ENCODE results near the gene GSTM5.

GSTM5 gene

DNA sequence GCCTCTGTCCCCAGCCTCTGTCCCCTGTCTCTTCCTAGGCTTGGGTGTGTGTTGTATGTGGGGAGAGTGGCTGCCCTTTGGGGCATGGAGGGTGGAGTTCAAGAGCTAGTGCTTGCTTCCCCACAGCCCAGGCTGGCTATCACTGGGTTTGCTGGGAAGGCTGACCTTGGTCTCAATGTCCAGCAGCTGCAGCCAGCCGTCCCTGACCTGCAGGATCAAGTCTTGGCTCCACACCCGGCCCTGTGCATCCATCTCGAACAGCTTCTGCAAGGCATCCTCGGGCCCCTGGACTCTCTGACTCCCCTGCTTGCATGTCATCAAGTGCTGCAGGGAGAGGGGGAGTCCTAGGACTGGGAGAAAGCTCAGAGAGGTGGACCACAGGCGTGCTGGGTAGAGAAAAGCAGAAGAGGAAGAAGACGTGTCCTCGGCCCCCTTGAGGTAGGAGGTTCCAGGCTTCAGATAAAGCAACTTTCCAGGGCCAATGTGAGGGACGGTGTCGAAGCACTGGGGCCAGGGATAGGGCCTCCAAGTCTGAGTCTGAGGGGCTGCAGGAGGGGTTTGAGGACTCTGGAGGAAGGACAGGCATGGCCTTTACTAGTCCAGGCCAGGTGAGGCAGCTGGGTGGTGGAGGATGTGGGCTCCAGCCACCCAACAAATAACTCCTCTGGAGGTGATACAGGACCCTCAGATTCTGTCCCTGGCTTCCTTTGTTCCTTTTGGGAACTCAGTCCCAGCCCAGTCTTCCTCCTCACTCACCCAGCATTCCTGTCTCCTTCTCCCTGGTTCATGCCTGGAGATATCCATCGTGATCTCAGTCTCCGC, 47.7 kb downstream of the GSTM5 start:
- TF ChIP-seq, protein P1, sequence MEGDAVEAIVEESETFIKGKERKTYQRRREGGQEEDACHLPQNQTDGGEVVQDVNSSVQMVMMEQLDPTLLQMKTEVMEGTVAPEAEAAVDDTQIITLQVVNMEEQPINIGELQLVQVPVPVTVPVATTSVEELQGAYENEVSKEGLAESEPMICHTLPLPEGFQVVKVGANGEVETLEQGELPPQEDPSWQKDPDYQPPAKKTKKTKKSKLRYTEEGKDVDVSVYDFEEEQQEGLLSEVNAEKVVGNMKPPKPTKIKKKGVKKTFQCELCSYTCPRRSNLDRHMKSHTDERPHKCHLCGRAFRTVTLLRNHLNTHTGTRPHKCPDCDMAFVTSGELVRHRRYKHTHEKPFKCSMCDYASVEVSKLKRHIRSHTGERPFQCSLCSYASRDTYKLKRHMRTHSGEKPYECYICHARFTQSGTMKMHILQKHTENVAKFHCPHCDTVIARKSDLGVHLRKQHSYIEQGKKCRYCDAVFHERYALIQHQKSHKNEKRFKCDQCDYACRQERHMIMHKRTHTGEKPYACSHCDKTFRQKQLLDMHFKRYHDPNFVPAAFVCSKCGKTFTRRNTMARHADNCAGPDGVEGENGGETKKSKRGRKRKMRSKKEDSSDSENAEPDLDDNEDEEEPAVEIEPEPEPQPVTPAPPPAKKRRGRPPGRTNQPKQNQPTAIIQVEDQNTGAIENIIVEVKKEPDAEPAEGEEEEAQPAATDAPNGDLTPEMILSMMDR (IDR thresholded peaks at IDR 0.05; ENCODE audit: insufficient read depth, low read length) = no peak
- no peak for TF ChIP-seq POLR2AphosphoS5 (IDR thresholded peaks at IDR 0.05; ENCODE audit: low read depth)
- no peak for TF ChIP-seq GABPA (IDR thresholded peaks at IDR 0.05; ENCODE audit: low read depth)
- peak; percentile 74; the same call in 1 of the 2 replicates for TF ChIP-seq SPI1 (IDR thresholded peaks at IDR 0.05; ENCODE audit: borderline replicate concordance, low read depth)
- TF ChIP-seq, protein P2, sequence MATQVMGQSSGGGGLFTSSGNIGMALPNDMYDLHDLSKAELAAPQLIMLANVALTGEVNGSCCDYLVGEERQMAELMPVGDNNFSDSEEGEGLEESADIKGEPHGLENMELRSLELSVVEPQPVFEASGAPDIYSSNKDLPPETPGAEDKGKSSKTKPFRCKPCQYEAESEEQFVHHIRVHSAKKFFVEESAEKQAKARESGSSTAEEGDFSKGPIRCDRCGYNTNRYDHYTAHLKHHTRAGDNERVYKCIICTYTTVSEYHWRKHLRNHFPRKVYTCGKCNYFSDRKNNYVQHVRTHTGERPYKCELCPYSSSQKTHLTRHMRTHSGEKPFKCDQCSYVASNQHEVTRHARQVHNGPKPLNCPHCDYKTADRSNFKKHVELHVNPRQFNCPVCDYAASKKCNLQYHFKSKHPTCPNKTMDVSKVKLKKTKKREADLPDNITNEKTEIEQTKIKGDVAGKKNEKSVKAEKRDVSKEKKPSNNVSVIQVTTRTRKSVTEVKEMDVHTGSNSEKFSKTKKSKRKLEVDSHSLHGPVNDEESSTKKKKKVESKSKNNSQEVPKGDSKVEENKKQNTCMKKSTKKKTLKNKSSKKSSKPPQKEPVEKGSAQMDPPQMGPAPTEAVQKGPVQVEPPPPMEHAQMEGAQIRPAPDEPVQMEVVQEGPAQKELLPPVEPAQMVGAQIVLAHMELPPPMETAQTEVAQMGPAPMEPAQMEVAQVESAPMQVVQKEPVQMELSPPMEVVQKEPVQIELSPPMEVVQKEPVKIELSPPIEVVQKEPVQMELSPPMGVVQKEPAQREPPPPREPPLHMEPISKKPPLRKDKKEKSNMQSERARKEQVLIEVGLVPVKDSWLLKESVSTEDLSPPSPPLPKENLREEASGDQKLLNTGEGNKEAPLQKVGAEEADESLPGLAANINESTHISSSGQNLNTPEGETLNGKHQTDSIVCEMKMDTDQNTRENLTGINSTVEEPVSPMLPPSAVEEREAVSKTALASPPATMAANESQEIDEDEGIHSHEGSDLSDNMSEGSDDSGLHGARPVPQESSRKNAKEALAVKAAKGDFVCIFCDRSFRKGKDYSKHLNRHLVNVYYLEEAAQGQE (IDR thresholded peaks at IDR 0.05; ENCODE audit: insufficient replicate concordance, low read depth) = no peak
- no peak overlapping the region for H3K4me3 ChIP-seq (replicated peaks; ENCODE audit: insufficient read depth, low read length)
- H3K27ac ChIP-seq (replicated peaks) = no peak overlapping the region
- H3K27me3 ChIP-seq (ENCODE audit: insufficient read depth, poor library complexity, severe bottlenecking) = no peaks in the 10 kb centered on the region
- DNase-seq (ENCODE audit: low read depth in 1 of 2, low spot score in 1 of 2) = peak in 1 of 2 experiments; percentile 59

DNA sequence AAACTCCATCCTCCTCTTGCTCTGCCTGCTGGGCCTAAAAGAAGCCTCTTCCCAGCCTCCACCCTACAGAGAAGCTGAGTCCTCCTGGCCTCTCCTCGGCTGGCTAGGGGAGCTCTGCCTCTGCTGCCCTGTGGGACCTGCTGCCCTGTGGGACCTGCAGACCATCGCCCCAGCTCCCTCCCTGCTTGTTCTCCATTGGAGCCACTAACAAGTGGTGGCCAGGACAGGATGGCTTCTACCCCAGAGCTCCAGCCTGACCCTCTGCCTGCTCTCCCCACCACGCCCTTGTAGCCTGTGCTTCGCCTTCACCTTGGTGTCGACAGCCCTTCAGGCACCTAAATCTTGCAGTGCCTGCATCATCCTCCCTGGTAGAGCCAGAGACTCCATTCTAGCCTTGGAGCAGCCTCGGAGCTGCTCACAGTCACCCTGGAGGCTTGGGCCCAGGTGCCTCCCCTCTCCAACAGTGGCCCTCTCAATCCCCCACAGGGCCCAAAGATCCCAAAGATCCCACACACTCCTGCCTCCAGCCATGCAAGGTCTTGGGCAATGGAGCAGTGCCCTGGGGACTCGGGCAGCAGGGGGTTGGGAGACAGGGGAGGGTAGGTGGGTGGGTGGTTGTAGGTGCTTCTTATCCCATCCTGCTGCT, 48.7 kb downstream of the GSTM5 start:
- Histone ChIP-seq H3K27me3 (ENCODE audit: insufficient read depth, poor library complexity, severe bottlenecking) (no peaks in the 10 kb centered on the region), H3K4me3 (replicated peaks; ENCODE audit: insufficient read depth, low read length) (no peak overlapping the region), H3K27ac (replicated peaks) (no peak overlapping the region)
- TF ChIP-seq SPI1 (IDR thresholded peaks at IDR 0.05; ENCODE audit: borderline replicate concordance, low read depth) = no peak
- TF ChIP-seq, protein P1 (IDR thresholded peaks at IDR 0.05; ENCODE audit: insufficient read depth, low read length) = no peak
- TF ChIP-seq POLR2AphosphoS5 (IDR thresholded peaks at IDR 0.05; ENCODE audit: low read depth) = no peak
- no peak for TF ChIP-seq GABPA (IDR thresholded peaks at IDR 0.05; ENCODE audit: low read depth)
- TF ChIP-seq, protein P2 (IDR thresholded peaks at IDR 0.05; ENCODE audit: insufficient replicate concordance, low read depth) = no peak
- DNase-seq (ENCODE audit: low read depth in 1 of 2, low spot score in 1 of 2) = no peak

DNA sequence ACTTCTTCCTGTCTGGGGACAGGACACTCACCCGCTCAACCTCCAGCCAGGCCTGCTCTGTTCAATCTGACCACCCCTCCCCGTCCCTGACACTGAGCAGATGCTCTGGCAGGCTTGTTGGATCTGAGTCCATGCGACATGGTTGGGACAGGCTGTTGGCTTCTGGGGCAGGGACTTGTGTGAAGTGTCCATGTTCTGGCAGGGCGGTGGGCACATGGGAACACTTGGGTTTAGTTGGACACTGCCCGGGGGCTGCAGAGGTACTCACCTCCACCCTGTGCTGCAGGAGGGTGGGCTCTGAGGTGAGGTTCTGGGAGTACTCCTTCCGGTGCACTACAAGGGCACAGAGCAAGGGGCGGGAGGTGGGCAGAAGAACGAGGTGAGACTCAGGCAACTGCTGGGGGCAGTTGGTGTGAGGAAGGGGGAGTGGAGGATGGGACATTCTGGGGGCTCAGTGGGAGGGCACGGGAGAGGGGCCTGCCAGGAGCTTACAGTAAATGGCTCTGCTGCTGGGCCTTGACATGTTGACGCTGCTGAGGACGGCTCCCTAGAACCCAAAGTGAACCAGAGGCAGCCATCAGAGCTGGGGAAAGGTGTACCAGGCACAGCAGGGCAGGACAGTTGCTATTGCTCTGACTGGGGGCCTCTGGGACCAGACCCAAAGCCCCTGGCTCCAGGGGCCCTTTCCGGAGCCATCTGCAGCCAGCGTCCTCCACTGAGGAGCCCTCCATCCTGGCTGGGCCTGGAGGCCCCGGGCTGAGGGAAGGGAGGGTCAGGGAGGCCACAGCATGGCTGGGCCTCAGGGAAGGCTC, 49.4 kb downstream of the GSTM5 start:
- no peak overlapping the region for H3K4me3 ChIP-seq (replicated peaks; ENCODE audit: insufficient read depth, low read length)
- no peak overlapping the region for H3K27ac ChIP-seq (replicated peaks)
- TF ChIP-seq, protein P1 (IDR thresholded peaks at IDR 0.05; ENCODE audit: insufficient read depth, low read length) = no peak
- no peak for TF ChIP-seq POLR2AphosphoS5 (IDR thresholded peaks at IDR 0.05; ENCODE audit: low read depth)
- TF ChIP-seq, protein P2 (IDR thresholded peaks at IDR 0.05; ENCODE audit: insufficient replicate concordance, low read depth) = no peak
- no peak for TF ChIP-seq SPI1 (IDR thresholded peaks at IDR 0.05; ENCODE audit: borderline replicate concordance, low read depth)
- TF ChIP-seq GABPA (IDR thresholded peaks at IDR 0.05; ENCODE audit: low read depth) = no peak
- no peak for DNase-seq (ENCODE audit: low read depth in 1 of 2, low spot score in 1 of 2)
- H3K27me3 ChIP-seq (ENCODE audit: insufficient read depth, poor library complexity, severe bottlenecking) = no peaks in the 10 kb centered on the region
